ENCODE data around the gene WDFY3. TPM values are rescaled to one million over a fixed set of nuclear protein-coding genes. Genes with fewer than 3 reads are reported as not detected.
A peak's percentile ranks its signal among the peaks of the same experiment; 100 is the strongest.

WDFY3 gene
- total RNA-seq, 4 donors from 2014 or later = 103 to 141 (median 121) TPM

DNA sequence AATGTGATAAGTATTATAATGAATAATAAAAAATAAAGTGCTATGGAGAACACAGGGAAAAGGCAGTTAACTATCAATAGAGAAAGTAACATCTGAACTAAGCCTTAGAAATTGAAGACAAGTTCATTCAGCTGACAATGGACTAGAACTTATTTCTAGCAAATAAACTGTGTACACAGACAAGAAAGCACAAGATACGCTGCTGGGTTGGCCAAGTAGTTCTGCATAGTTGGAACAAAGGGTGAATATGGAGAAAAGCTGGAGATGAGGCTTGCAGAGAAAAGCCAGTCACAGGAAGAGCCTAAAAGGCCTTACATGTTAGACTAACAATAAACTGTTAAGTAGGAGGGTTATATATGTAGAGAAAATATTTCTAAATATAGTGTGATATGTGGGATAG is 71.2 kb downstream of the WDFY3 start:
- Histone ChIP-seq H3K27ac (no peak overlapping the region), H3K36me3 (no peaks in the 10 kb centered on the region), H3K27me3 (no peaks in the 10 kb centered on the region), H3K4me3 (replicated peaks in 1 of 3) (no peak overlapping the region), H3K4me1 (peaks cover 0 to 9% of the 10 kb centered on the region in 2 donors), H3K9me3 (no peaks in the 10 kb centered on the region)
- no peak for DNase-seq
- WGBS, 2 donors = 86 to 94% methylated on average over 1 of the region's 1 CpG
- intact Hi-C loops (cut with DNase I) = no loop called here
- TF ChIP-seq, protein P1, sequence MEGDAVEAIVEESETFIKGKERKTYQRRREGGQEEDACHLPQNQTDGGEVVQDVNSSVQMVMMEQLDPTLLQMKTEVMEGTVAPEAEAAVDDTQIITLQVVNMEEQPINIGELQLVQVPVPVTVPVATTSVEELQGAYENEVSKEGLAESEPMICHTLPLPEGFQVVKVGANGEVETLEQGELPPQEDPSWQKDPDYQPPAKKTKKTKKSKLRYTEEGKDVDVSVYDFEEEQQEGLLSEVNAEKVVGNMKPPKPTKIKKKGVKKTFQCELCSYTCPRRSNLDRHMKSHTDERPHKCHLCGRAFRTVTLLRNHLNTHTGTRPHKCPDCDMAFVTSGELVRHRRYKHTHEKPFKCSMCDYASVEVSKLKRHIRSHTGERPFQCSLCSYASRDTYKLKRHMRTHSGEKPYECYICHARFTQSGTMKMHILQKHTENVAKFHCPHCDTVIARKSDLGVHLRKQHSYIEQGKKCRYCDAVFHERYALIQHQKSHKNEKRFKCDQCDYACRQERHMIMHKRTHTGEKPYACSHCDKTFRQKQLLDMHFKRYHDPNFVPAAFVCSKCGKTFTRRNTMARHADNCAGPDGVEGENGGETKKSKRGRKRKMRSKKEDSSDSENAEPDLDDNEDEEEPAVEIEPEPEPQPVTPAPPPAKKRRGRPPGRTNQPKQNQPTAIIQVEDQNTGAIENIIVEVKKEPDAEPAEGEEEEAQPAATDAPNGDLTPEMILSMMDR (IDR thresholded peaks at IDR 0.05) = no peak

DNA sequence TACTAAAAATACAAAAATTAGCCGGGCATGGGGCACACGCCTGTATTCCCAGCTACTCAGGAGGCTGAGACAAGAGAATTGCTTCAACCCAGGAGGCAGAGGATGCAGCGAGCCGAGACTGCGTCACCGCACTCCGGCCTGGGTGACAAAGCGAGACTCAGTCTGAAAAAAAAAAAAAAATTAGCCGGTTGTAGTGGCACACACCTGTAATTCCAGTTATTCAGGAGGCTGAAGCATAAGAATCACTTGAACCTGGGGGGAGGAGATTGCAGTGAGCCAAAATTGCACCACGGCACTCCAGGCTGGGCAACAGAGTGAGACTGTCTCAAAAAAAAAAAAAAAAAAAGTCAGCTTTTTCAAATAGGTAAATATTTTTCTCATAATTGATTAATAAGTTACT is 71.9 kb downstream of the WDFY3 start:
- H3K9me3 ChIP-seq = no peaks in the 10 kb centered on the region
- intact Hi-C loops (cut with DNase I) = no loop called here
- H3K27ac ChIP-seq = no peak overlapping the region
- peak; percentile 7 to 18 for DNase-seq
- H3K4me1 ChIP-seq = peaks cover 0 to 9% of the 10 kb centered on the region in 2 donors
- WGBS, 2 donors = 85 to 90% methylated on average over 10 of the region's 10 CpGs
- H3K36me3 ChIP-seq = no peaks in the 10 kb centered on the region
- TF ChIP-seq, protein P1 (IDR thresholded peaks at IDR 0.05) = no peak
- TF ChIP-seq POLR2A (IDR thresholded peaks at IDR 0.05) = no peak
- H3K27me3 ChIP-seq = no peaks in the 10 kb centered on the region
- H3K4me3 ChIP-seq (replicated peaks in 1 of 3) = no peak overlapping the region

DNA sequence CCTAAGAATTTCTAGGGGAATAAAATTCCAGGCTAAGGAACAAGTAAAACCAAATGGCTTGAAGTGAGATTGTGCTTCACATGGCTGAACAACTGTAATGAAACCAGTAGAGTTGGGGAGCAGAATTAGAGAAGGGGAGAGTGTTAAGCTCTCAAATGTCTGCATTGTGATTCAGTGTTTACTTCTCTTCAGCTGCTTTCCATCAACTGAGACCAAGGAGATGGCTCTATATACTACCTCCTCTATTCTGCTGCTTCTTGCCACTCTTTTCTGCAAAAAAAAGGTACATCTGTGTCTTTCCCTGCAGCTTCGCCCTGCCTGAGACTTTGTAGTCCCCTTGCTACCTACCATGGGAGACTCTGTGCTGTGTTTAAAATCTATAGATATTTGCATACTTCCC is 73.5 kb downstream of the WDFY3 start:
- 94 to 100% methylated on average over 1 of the region's 1 CpG for WGBS, 2 donors
- H3K4me1 ChIP-seq = peaks cover 0 to 9% of the 10 kb centered on the region in 2 donors
- H3K27ac ChIP-seq = no peak overlapping the region
- TF ChIP-seq, protein P1 (IDR thresholded peaks at IDR 0.05) = no peak
- TF ChIP-seq POLR2A (IDR thresholded peaks at IDR 0.05) = no peak
- H3K27me3 ChIP-seq = no peaks in the 10 kb centered on the region
- intact Hi-C loops (cut with DNase I) = no loop called here
- H3K36me3 ChIP-seq = no peaks in the 10 kb centered on the region
- no peak overlapping the region for H3K4me3 ChIP-seq (replicated peaks in 1 of 3)
- H3K9me3 ChIP-seq = no peaks in the 10 kb centered on the region
- DNase-seq = no peak

GRCh38 chr4:84887824-84888223 is 78.7 kb downstream of the WDFY3 start:
- Histone ChIP-seq H3K9me3 (no peaks in the 10 kb centered on the region), H3K36me3 (no peaks in the 10 kb centered on the region), H3K4me1 (peaks cover 0 to 4% of the 10 kb centered on the region in 2 donors), H3K27me3 (no peaks in the 10 kb centered on the region), H3K4me3 (replicated peaks in 1 of 3) (no peak overlapping the region), H3K27ac (no peak overlapping the region)
- TF ChIP-seq, protein P1 (IDR thresholded peaks at IDR 0.05) = no peak
- TF ChIP-seq POLR2A (IDR thresholded peaks at IDR 0.05) = no peak
- no peak for DNase-seq
- intact Hi-C loops (cut with DNase I) = no loop called here
- 88 to 92% methylated on average over 2 of the region's 2 CpGs for WGBS, 2 donors

DNA sequence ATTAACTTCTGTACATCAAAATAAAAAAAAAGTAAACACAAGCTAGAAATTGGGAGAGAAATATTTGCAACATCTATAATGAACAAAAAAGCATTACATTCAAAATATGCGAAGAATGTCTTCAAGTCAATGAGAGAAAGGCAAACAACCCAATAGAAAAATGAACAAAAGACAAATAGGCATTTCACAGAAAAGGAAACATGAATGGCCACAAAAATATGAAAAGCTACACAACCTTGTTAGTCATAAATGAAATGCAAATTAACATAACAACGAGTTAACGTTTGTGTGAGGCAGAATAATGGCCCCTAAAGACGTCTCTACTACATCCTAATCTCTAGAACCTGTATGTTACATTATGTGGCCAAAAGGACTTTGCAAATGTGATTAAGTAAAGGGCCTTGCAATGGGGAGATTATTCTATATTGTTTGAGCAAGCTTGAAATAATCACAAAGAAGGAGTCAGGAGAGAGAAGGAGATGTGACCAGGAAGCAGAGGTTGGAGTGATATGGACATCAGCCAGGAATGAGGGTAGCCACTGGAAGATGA is 86.8 kb downstream of the WDFY3 start:
- no peaks in the 10 kb centered on the region for H3K27me3 ChIP-seq
- 89 to 90% methylated on average over 4 of the region's 4 CpGs for WGBS, 2 donors
- no peaks in the 10 kb centered on the region for H3K9me3 ChIP-seq
- intact Hi-C loops (cut with DNase I) = no loop called here
- TF ChIP-seq, protein P1 (IDR thresholded peaks at IDR 0.05) = no peak
- TF ChIP-seq POLR2A (IDR thresholded peaks at IDR 0.05) = no peak
- H3K36me3 ChIP-seq = no peaks in the 10 kb centered on the region
- no peak overlapping the region for H3K4me3 ChIP-seq (replicated peaks in 1 of 3)
- H3K4me1 ChIP-seq = no peaks in the 10 kb centered on the region
- DNase-seq = no peak
- no peak overlapping the region for H3K27ac ChIP-seq
